HG03066 (cell line): ENCODE data around the gene PNLIPRP2.

ENCODE experiments used
- ATAC-seq: cut with Tn5 transposase; IDR thresholded peaks from one replicate; pipeline ENCODE4 v1.9.1; 2021; ENCODE audit warnings: low read depth; ENCODE audit not compliant: unreplicated experiment

Gene PNLIPRP2

GRCh38 chr10:116612107-116612769, 8.5 kb upstream of the PNLIPRP2 start:
- no peak for ATAC-seq

GRCh38 chr10:116613471-116613870, 7.3 kb upstream of the PNLIPRP2 start:
- ATAC-seq: no peak

GRCh38 chr10:116614796-116615195, 6.0 kb upstream of the PNLIPRP2 start:
- no peak for ATAC-seq

- ATAC-seq: no peak
Observed at GRCh38 chr10:116615199-116615776, 5.5 kb upstream of the PNLIPRP2 start.

GRCh38 chr10:116621476-116621875, 723 bp downstream of the PNLIPRP2 start:
- ATAC-seq: no peak

- ATAC-seq: no peak
Observed at GRCh38 chr10:116621934-116622655, 1.3 kb downstream of the PNLIPRP2 start.

GRCh38 chr10:116625845-116626244, 5.1 kb downstream of the PNLIPRP2 start:
- ATAC-seq: no peak

- no peak for ATAC-seq
Observed at GRCh38 chr10:116626815-116627214, 6.1 kb downstream of the PNLIPRP2 start.

- ATAC-seq: no peak
Observed at GRCh38 chr10:116627386-116627933, 6.7 kb downstream of the PNLIPRP2 start.

GRCh38 chr10:116629340-116629739, 8.6 kb downstream of the PNLIPRP2 start:
- ATAC-seq: no peak

GRCh38 chr10:116630020-116630419, 9.3 kb downstream of the PNLIPRP2 start:
- no peak for ATAC-seq

- no peak for ATAC-seq
Observed at GRCh38 chr10:116631871-116632295, 11.1 kb downstream of the PNLIPRP2 start.

GRCh38 chr10:116632596-116633215, 12.0 kb downstream of the PNLIPRP2 start:
- no peak for ATAC-seq

GRCh38 chr10:116633216-116633600, 12.5 kb downstream of the PNLIPRP2 start:
- no peak for ATAC-seq

- no peak for ATAC-seq
Observed at GRCh38 chr10:116634126-116634975, 13.6 kb downstream of the PNLIPRP2 start.

GRCh38 chr10:116636385-116636784, 15.6 kb downstream of the PNLIPRP2 start:
- ATAC-seq: no peak

GRCh38 chr10:116636976-116637375, 16.2 kb downstream of the PNLIPRP2 start:
- ATAC-seq: no peak

GRCh38 chr10:116637830-116638229, 17.1 kb downstream of the PNLIPRP2 start:
- no peak for ATAC-seq

GRCh38 chr10:116646502-116646901, 25.7 kb downstream of the PNLIPRP2 start:
- no peak for ATAC-seq

- ATAC-seq: no peak
Observed at GRCh38 chr10:116648903-116649302, 28.1 kb downstream of the PNLIPRP2 start.
